Measurements from ENCODE around the gene UHRF1. TPM values are rescaled to one million over a fixed set of nuclear protein-coding genes. Genes with fewer than 3 reads are reported as not detected.

UHRF1 gene
- total RNA-seq, 1 donor from 2014 or later: 5.3 TPM

DNA sequence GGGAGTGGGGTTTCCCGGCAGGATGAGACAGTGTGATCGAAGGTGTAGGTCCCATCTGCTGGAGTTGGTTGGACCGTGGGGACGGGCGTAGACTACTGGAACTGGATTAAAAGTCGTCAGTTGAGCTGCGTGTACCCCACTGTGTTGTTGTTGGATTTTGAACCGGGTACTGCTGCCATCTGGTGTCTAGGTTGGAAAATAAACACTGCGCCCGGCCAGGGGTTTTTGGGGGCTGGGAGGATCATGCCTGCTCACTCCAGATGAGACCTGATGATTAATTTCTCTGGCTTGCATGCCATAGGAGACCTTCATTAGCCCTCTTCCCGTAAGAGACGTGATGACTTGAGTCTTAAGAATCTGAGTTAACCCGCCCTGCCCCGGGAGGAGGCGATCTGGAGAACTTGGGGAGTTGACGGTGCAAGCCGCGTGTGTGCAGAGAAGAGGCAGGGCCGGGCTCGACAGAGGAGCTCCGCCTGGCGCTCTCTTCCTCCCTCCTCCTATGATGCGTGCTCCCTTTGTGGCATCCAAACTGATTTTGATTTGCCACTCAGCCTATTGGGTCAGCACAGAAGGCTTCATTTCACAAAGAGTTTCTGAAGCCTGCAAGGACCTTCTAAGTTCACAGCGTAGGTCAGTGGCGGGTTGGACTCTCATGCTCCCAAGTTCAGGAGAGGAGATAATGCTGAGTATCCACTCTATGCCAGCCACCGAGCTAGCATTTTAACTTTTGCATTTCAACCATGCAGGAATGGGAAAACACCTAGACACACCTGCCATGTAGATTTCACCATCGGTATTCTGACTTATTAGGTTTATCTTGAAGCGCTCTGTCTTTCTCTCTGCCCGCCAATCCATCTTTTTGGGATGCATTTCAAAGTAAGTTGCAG is 2.7 kb downstream of the UHRF1 start:
- Histone ChIP-seq H3K4me3 (ENCODE audit: low read depth, low read length) (no peak overlapping the region), H3K36me3 (ENCODE audit: control insufficient read depth, insufficient read depth, low read length) (no peaks in the 10 kb centered on the region), H3K27me3 (ENCODE audit: control insufficient read depth, insufficient read depth, low read length) (no peaks in the 10 kb centered on the region)
- peak; percentile 99 for FAIRE-seq
- DNase-seq (ENCODE audit: low read depth): peak; percentile 99
- TF ChIP-seq, protein P1, sequence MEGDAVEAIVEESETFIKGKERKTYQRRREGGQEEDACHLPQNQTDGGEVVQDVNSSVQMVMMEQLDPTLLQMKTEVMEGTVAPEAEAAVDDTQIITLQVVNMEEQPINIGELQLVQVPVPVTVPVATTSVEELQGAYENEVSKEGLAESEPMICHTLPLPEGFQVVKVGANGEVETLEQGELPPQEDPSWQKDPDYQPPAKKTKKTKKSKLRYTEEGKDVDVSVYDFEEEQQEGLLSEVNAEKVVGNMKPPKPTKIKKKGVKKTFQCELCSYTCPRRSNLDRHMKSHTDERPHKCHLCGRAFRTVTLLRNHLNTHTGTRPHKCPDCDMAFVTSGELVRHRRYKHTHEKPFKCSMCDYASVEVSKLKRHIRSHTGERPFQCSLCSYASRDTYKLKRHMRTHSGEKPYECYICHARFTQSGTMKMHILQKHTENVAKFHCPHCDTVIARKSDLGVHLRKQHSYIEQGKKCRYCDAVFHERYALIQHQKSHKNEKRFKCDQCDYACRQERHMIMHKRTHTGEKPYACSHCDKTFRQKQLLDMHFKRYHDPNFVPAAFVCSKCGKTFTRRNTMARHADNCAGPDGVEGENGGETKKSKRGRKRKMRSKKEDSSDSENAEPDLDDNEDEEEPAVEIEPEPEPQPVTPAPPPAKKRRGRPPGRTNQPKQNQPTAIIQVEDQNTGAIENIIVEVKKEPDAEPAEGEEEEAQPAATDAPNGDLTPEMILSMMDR (IDR thresholded peaks at IDR 0.05; ENCODE audit: insufficient read depth, low read length, severe bottlenecking): peak; percentile 68

DNA sequence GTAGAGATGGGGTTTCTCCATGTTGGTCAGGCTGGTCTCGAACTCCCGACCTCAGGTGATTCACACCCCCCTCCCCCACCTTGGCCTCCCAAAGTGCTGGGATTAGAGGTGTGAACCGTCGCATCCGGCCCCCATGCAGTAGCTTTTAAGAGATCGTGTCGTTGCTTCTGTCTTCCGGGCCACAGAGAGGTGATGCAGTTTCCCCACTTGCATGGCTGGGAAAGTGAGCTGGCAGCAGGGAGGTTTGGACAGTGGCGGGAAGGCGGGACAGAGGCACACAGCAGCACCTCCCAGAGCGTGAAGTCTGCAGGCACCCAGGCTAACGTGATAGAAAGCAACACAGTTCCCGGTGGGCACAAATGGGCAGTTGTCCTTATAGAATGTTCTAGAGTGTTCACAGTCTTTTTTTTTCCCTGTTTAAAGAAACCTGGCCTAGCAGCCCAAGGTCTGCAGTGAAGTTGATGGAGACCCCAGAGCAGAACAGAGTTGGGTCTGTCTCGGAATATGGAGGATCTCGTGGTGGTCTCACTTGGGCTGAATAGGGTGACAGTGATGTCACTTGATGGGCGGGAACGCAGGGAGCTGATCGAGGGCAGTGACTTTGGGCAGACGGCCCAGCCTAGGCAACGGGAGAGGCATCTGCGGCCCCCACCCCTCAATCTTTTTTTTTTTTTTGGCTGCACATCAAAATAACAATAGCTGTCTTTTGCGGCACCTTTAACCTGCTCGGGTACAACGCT is 4.9 kb downstream of the UHRF1 start:
- no peak for FAIRE-seq
- TF ChIP-seq, protein P1 (IDR thresholded peaks at IDR 0.05; ENCODE audit: insufficient read depth, low read length, severe bottlenecking): no peak
- no peak for DNase-seq (ENCODE audit: low read depth)
- H3K27me3 ChIP-seq (ENCODE audit: control insufficient read depth, insufficient read depth, low read length): no peaks in the 10 kb centered on the region
- H3K36me3 ChIP-seq (ENCODE audit: control insufficient read depth, insufficient read depth, low read length): no peaks in the 10 kb centered on the region
- no peak overlapping the region for H3K4me3 ChIP-seq (ENCODE audit: low read depth, low read length)

DNA sequence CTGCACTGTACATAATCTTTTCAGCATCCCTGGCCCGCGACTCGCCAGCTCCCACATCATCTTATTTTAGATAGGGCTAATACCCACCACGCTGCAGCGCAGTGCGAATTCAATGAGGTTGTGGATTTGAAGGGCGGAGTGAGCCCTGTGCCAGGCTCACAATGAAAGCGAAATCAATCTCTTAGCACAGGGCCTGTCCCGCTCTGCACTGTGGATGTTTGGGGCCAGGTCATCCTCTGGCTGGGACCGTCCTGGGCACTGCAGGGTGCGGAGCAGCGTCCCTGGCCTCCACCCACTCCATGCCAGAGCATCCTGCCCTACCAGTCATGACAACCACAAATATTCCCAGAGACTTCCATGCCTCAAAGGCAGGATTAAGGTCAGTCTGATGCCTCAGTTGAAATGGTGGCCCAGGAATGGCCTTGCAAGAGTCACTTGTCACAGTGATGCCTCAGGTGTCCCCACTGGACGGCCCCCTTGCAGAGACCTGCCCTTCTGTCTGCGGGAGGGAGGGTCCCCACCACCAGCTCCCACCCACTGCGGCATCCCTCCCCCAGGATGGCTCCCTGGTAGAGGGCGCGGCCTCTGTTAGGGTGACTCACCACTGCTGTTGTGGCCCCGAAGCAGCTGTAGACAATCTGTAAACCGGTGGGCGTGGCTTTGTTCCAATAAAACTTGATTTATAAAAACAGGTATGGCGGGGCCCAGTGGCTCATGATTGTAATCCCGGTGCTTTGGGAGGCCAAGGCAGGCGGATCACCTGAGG is 5.6 kb downstream of the UHRF1 start:
- TF ChIP-seq, protein P1 (IDR thresholded peaks at IDR 0.05; ENCODE audit: insufficient read depth, low read length, severe bottlenecking): no peak
- Histone ChIP-seq H3K27me3 (ENCODE audit: control insufficient read depth, insufficient read depth, low read length) (no peaks in the 10 kb centered on the region), H3K36me3 (ENCODE audit: control insufficient read depth, insufficient read depth, low read length) (no peaks in the 10 kb centered on the region), H3K4me3 (ENCODE audit: low read depth, low read length) (no peak overlapping the region)
- DNase-seq (ENCODE audit: low read depth): peak; percentile 87
- no peak for FAIRE-seq

DNA sequence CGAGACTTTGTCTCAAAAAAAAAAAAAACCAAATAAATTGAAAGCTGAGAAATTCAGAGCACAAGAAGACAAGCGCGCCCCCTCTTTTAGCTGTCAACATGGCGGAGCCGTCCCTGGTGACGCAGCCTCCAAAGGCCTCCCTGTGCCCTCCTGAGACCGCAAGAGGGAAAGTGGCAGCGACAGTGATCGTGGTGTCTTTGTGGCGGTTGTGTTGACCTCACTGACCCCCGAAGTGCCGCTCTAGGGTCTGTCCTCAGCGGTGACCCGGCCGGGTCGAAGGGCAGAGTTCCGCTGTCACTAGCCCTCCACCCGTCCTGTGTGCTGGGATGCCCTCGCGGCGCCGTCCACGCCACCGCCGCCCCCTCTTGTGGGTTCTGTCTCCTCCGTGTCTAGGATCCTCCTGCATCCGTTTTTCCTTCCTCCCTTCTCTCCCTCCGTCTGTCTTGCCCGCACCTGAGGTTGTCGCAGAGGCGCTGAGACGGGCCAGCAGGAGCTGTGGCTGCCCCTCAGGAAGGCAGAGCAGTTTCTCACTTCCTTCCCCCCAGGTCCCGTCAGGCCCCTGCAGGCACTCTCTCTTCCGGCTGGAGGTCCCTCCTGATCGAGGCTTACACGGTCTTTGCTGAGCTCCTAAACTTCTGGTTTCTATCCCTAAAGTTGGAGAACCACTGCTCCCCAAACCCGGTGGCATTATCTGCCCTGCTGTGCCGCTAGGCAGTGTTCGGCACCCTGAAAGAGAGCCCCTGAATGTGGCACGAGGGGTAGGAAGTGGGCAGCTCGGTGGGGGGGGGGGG is 7.2 kb downstream of the UHRF1 start:
- TF ChIP-seq, protein P1 (IDR thresholded peaks at IDR 0.05; ENCODE audit: insufficient read depth, low read length, severe bottlenecking): no peak
- Histone ChIP-seq H3K4me3 (ENCODE audit: low read depth, low read length) (no peak overlapping the region), H3K36me3 (ENCODE audit: control insufficient read depth, insufficient read depth, low read length) (no peaks in the 10 kb centered on the region), H3K27me3 (ENCODE audit: control insufficient read depth, insufficient read depth, low read length) (no peaks in the 10 kb centered on the region)
- FAIRE-seq (no peak), DNase-seq (ENCODE audit: low read depth) (no peak)
